ENCODE data around the gene LIF.

The LIF gene

GRCh38 chr22:30192427-30192826, 54.1 kb downstream of the LIF start:
- no peak for DNase-seq (ENCODE audit: low spot score)

GRCh38 chr22:30191040-30191701, 55.4 kb downstream of the LIF start:
- no peak for FAIRE-seq

More at GRCh38 chr22:30192427-30192826, 54.1 kb downstream of the LIF start:
- no peak for FAIRE-seq

GRCh38 chr22:30190574-30190973, 56.0 kb downstream of the LIF start:
- no peak for FAIRE-seq
- no peak for DNase-seq (ENCODE audit: low spot score)

More at GRCh38 chr22:30191040-30191701, 55.4 kb downstream of the LIF start:
- DNase-seq (ENCODE audit: low spot score): no peak
